ENCODE measurements around the gene RPS5.

DNA sequence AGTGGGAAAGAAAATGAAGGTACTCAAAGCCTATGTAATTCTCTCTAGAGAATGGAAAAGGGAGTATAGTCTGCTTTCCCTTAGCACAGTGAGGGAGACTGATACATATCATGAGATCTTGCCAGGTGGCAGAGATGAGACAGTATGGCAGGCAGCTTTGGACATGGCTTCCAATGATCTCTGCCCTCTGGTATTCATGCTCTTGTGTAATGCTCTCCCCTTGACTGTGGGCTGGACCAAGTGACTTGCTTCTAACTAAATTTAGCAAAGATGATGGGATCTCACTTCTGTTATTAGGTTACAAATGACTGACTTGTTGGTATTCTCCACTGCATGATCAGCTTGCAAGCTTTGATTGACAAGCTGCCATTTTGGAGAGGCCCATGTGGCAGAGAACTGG is 42.7 kb downstream of the RPS5 start:
- TF ChIP-seq, protein P1, sequence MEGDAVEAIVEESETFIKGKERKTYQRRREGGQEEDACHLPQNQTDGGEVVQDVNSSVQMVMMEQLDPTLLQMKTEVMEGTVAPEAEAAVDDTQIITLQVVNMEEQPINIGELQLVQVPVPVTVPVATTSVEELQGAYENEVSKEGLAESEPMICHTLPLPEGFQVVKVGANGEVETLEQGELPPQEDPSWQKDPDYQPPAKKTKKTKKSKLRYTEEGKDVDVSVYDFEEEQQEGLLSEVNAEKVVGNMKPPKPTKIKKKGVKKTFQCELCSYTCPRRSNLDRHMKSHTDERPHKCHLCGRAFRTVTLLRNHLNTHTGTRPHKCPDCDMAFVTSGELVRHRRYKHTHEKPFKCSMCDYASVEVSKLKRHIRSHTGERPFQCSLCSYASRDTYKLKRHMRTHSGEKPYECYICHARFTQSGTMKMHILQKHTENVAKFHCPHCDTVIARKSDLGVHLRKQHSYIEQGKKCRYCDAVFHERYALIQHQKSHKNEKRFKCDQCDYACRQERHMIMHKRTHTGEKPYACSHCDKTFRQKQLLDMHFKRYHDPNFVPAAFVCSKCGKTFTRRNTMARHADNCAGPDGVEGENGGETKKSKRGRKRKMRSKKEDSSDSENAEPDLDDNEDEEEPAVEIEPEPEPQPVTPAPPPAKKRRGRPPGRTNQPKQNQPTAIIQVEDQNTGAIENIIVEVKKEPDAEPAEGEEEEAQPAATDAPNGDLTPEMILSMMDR (conservative IDR thresholded peaks at IDR 0.05), result no peak
- TF ChIP-seq ZFX (IDR thresholded peaks at IDR 0.05), result no peak
